ENCODE measurements around the gene LSMEM2.
"Not testable (repeated sequence)": the region's sequence is repeated elsewhere in the genome, so short reads cannot be mapped to it uniquely, and the experiment has no call there.

The LSMEM2 gene

DNA sequence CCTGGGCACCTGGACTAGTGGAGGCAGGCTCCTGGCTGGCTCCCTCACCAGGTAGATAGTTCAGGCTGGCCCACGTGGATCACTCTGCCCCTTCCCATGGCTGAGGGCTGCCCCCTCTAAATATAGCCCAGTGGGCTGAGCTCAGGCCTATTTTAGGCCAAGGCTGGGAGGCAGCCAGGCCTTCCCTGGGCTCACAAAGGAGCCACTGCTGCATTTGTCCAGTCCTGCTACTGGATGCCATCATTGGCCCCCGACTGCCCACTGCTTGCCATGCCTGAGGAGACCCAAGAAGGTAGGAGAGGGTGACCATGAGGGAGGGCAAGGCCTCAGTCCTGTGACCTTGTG lies at the start of gene LSMEM2:
Gene LSMEM2, plus strand, starts transcription at position 208 of the 345 bp plus-strand sequence. Its CDS starts 27 bp downstream, at position 235.
- DNase-seq, result no peak

DNA sequence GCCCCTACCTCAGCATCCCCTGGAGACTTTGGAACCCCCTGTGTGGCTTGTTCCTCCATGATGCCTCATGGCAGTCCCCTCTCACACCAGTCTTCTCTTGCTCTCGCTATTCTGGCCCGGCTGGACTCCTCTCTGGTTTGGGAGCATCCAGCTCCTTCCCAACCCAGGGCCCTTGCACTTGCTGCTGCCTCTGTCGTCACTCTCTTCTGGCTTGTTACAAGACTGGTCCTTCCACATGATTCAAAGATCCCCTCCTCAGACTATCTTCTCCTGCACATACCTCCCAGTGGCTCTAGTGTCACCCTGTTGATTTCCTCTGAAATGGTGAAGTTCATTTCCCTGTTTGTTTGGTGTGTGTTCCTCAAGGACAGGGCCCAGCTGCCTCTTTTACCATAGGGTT lies 49.4 kb upstream of the LSMEM2 start:
- no peak for DNase-seq

DNA sequence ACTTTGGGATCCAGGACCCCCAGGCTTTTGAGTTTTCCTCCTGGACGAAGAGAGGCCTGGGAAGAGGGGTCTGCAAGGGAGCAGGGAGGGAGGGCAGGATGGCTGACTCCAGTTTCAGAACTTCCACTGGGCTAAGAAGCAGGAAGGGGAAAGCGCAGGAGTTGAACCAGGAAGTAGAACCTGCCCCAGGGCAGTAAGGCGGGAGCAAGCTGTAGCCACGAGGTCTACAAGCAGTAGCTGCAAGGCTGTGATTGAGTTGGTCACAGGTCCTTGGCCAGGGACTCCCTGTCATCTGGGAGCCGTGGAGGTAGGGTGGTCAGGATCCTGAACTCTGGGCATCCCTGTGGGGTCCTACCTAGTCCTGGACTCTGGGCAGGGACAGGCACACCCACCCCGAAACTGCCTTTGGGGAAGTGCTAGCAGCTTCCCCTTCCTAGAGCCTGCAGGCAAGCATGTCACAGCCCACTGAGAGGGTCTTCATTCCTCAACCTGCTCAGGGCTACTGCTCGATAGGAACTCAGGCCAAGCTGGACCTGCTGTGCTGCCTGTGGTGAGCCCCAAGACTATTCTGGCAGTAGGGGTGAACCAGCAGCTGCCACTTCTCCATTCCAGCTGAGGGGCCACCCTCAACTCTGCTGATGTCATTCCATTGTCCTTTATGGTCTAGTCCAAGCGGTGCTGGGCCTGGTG lies 48.6 kb upstream of the LSMEM2 start:
- DNase-seq, result no peak

DNA sequence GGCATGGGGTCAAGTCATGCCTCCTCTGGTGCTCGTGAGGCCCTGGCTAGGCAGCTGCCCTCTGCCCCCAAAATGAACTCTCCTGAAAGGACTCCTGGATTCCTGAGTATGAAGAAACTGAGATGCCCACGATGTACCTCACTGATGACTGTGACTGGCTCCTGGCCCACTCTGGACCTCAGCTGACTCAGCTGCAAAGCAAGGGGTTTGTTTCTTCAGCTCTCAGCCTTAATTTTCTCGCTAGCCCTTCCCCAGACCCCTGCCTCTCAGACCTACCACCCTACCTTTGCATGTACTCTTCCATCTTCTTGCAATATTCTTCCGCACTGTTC lies 48.1 kb upstream of the LSMEM2 start:
- no peak for DNase-seq

DNA sequence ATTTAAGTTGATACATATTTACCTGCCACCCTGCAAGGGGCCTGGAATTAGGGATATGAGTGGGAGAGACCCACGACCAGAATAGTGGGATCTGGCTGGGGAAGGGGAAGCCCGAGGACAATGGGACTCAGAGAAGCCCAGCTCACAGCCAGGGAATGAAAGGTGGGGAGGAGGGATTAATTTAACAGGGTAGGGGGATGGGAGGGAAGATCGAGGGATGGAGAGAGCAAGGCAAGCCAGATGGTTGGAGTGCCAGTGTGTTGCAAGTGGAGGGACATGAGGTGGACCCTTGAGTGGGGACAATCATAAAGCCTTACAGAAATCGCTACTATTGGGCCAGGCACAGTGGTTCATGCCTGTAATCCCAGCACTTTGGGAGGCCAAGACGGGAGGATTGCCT lies 47.3 kb upstream of the LSMEM2 start:
- no peak for DNase-seq

DNA sequence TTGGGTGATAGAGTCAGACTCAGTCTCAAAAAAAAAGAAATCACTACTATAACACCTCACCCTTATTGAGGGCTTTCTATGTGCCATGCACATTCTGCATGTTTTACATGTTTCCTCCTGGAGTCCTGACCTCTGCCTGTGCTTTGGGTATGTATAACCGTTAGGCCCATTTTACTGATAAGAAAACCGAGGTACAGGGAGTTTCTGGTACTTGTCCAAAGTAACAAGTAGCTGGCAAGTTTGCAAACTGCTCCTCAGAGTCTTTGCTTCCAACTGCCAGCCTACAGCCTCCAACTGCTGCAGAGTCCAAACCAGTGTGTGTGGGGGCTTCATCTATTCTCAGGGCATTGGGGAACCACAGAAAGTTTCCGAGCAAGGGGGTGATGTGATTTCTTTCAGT lies 46.6 kb upstream of the LSMEM2 start:
- DNase-seq, result no peak

DNA sequence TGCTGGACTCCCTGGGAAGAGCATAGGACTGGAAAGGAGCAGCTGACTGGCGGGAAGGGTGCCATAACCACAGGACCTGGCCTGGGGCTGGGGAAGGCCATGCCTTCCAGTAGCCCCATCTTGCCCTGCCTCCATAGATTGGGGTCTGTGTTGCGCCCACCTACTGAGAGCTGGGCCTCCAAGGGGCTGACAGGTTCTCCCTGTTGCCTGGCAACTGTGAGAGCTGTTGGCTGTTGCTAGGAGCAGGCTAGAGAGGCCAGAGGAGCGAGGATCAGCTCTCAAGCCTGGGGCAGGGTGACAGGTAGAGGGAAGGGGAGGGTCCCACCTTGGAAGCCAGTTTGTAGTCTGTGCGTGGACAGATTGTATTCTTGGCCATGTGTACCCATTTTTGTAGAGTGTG lies 45.7 kb upstream of the LSMEM2 start:
- DNase-seq, result no peak

DNA sequence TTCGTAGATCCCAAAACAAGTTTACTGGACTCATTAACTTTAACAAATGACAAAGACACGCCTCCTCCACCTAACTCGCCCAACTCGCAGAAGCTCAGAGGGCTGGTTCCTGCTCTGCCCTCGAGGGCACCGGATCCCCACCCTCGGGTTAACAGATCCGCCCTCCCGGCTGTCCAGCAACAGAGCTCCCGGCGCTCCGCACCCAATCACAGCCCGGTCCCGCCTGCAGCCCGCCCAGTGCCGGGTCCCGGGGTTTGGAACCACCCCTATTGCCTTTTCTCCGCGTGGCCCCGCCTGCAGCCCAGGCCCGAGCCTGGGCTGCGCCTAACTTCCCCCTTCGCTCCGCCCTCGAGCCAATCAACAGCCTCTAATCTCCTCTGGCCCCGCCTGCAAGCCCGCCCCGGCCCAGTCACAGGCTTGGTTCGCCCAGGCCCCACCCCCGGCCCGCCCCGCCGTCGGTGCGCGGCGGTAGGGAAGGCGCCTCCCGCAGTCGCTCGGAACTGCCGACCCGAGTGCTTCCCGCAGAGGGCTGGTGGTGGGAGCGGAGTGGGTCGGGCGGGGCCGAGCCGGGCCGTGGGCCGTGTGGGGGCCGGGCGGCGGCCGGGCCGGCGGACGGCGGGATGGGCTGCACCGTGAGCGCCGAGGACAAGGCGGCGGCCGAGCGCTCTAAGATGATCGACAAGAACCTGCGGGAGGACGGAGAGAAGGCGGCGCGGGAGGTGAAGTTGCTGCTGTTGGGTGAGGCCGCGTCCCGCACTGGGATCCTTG lies 43.0 kb upstream of the LSMEM2 start, which contains the start of gene GNAI2:
Gene GNAI2, plus strand, starts transcription at position 489 of the 768 bp plus-strand sequence. Its CDS starts 132 bp downstream, at position 621.
- DNase-seq, result peak; percentile 88

DNA sequence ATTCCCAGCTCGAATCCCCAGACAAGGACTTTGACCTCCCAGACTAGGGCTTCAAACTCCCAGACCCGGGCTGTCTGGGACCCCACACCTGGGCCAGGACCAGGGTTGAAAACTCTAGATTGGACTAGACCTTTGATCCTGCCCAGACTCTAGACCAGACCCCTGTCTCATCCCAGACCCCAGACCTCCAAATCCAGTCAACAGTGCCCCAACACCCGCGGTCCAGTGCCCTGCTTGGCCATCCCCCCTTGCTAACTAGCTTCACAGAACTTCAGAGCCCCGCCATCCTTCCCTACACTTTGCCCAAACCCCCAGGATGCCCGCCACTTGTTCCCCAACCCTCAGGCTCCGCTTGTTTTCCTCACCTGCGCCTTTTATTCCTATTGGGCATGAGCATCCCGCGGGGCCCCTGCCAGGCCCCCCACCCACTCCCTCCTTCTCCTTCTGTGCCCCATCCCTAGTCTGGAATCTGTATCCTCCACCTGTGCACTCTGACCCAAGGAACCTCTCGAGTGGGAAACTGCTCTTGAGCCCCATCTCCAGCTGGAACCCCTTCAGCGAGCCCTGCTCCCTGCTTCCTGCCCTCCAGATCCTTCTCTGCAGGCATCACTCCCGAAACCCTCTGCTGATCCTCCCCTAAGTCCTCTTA lies 42.3 kb upstream of the LSMEM2 start:
- DNase-seq, result no peak

DNA sequence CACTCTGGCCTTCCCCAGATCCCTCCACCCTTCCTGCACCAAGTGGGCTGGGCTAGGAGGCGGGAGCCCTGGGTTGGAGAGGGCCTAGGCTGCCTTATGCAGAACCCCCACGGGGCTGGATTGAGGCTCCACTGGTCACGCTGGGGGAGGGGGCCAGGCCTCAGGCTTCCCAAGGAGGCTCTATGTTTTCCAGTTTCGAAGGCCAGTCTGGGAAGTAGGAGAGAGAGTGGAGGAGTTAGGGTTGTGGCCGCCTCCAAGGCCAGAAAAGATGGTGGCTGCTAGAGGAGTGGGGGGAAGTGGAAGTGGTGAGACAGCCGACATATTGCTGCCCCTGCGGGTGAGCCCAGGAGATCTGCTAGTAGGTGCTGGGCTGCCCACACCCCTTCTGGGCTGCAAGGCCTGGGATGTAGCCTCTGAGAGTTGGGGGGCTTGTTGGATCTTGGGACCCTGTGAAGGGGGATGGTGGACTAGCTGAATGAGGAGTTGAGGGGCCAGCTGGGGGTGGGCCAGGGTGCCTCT lies 41.7 kb upstream of the LSMEM2 start:
- no peak for DNase-seq

DNA sequence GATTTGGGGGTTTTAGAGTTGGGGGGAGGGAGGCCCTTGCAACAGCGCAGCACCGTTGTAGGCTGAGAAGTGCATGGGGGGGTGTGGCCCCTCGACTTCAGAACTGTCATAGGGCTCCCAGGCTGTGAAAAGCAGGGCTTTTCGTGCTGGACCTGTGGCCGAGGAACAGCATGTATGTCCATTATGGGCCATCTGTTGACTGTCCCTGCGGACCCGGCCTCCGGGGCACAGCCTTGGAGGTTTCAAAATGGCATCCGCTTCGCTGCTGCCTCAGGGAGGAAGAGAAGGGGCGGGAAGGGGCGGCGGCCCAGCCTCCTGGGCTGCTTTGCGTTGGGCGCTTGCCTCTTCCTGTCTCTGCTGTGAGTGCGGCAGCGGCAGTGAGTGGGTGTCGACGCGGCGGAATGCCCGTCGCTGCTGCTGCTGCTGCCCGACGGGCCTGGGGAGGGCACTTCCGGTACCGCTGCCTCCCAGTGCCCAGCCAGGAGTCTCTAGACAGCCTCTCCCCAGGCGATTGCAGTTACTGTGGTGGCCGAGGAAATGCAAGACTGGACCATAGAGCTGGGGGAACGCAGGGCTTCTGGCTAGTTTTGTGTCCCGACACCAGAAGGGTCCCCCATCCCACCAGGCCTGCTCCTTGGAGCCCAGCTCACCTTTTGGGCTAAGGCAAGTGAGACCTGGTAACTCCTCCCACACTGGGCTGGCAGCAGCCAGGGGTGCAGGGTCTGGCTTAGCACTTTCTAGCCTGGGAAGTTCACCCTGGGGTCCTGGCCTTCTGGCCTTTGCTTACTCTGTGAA lies 40.9 kb upstream of the LSMEM2 start:
- DNase-seq, result no peak

DNA sequence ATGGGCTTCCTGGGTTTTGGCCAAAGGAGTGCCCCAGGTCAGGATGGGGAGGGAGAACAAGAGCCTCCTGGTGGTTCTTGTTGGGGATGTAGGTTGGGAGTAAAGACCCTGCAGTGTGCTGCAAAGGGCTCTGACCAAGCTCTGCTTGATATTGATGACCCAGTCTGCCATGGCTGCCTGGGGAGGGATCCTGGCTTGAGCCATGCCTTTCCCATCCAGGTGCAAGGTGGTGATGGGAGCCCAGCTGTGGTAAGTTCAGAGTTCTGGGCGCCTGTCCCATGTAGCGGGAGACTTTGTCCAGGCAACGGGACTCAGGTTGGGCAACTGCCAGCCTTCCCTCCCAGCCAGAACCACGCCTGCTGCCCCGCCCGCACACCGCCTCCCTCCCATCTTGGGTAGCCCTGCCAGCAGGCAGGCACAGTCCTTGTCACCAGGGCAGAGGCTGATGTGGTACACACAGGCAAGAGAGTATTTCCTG lies 40.3 kb upstream of the LSMEM2 start:
- DNase-seq, result no peak

DNA sequence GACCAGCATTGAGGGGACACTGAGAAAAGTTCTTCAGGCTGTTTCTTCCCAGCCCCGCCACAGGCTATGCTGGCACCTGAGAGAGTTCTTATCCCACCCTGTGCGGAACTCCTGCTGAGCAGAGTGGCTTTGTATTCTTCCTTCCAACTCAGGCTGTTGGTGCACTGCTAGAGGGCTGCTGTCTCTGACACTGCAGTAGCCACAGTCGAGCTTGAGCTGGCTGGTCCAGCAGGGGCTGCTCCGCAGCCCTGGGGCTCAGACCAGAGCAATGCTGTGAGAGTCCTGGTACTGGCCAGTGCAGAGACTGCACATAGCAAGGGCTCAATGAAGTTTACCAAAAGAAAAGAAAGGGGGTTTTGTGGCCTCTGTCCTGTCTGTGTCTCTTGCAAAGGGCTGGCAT lies 39.2 kb upstream of the LSMEM2 start:
- no peak for DNase-seq

DNA sequence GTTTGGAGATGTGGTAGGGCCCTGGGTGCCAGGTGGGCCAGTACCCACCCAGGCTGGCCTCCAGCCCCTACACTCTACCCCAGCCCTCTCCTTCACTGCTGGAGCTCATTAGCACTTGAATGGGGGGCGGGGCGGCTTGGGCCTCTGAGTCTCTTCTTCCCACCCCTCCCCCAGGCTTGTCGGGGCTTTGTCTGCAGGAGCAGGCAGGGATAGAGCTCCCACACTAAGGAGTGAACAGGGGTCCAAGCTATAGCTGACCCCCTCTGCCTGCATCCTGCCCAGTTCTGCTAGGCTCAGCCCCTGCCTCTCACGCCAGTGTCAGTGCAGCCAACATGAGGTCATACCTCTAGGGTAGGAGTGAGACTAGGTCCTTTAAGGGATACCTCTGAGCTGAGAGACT lies 37.7 kb upstream of the LSMEM2 start:
- no peak for DNase-seq

DNA sequence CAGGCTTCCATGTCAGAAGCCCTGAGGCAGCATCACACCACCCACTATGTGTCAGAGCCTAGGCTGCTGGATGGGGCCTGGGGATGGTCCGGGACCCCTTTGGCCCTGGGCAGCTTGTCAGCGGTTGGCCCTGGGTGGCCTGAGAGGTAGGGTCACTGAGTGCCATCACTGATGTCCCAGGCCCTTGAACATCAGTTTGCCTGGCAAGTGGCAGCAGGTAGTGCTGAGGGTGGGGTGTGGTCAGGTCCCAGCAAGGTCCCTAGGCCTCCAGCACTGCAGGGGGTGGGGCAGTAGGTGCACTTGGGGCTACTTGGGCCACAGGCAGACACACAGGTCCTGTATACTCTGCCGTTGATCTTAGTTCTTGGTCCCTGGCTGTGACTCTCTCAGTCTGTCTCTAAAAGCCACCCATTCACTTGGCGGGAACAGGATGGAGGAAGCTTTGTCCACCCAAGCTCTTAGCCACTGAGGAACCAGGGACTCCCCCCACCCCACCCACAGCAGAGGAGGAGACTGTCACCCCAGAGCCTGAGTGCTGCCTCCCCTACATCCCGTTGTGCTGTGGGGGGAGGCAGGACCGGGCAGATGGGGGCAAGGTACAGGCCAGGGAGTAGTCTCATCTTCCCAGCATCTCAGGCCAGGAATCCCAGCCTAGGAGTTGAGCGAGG lies 37.0 kb upstream of the LSMEM2 start:
- DNase-seq, result no peak

DNA sequence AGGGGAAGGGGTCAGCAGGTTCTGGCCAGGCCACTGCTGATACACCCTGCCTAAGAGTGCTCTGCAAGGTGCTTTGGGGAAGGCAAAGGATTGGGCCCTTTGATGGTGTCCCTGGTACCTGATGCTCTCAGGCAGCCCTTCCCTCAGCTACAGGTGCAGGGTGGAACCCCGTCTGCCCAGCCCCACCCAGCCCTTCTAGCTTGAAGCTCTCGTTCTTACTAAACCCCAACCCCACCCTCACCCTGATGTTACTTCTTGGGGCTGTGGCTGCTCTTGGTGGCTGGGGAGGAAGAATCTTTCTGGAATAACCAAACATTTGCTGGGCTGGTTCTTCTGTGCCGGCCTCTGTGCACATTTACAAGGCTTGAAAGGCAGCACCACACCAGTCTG lies 36.5 kb upstream of the LSMEM2 start:
- DNase-seq, result no peak

DNA sequence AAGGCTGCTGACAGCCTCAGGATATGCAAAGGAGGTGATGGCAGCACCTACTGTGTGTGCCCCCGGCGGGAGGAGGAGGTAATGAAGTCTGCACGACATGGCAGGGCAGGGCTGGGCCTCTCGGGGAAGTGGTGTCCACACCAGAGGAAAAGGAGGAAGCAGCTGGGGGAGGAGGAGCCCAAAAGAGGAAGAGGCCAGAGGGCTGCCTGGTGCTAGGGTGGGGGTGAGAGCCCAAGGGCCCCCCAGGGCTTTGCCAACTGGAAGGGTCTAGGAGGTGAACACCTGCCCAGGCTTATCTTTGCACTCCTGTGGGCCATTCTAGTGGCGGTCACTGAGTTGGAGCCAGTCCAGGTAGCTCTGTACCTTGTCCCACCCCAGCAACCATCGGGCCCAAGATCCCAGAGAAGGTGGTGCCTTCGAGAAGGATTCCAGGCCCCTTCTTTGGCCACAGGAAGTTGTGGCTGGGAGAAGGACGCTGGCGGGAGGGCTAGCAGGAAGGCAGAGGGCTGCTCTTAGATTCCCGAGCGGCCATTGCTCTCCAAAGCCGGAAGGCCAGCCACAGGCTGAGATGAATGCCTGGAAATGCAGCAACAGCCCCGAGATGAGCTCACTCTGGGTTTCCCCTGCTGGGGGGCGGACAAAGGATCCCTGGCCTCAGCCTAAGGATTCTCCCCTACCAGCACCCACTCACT lies 35.9 kb upstream of the LSMEM2 start:
- no peak for DNase-seq

DNA sequence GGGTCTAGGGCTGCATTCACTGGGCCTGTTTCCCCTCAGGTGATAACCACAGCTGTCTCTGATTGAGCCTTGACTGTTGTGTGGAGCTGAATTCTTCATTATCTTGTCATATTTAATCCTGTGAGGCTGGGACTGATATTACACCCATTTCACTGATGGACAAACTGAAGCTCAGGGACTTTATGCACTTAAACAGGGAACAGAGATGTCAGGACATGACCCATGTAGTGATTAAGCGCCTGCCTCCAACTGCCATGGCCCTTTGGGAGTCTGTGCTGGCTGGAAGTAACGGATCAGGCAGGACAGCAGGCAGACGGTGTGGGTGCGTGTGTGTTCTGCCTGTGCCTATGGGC lies 35.4 kb upstream of the LSMEM2 start:
- DNase-seq, result no peak

DNA sequence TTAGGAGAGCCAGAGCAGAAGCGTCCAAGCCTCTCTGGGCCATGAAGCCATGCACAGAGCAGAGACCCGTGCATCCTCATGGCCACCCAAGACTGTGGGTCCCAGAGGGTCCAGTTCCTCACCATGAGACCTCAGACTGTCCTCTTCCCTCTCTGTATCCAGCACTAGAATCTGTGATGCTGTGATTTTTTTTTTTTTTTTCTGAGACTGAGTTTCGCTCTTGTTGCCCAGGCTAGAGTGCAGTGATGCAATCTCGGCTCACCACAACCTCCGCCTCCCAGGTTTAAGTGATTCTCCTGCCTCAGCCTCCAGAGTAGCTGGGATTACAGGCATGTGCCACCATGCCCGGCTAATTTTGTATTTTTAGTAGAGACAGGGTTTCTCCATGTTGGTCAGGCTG lies 34.1 kb upstream of the LSMEM2 start:
- DNase-seq, result not testable (repeated sequence)

DNA sequence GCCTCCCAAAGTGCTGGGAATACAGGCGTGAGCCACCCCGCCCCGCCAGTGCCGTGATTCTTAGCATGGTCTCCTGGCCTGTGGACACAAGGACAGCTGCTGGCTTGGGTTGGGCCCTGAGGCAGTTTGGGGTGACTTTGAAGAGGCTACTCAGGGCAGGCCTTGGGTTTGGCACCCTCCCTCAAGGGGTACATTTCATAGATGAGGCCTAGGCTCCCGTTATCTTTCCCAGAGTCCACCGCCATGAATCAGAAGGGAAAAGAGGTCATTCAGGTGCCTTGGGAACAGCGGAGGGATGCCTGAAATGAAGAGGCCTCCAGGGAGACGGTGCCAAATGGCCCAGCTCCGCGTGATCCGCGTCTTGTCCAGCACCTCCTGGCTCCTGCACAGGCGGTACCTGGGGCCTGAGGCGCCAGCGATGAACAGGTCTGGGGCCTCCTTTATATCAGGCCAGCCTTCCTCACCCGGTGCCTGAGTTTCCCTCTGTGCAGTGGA lies 33.6 kb upstream of the LSMEM2 start:
- no peak for DNase-seq

DNA sequence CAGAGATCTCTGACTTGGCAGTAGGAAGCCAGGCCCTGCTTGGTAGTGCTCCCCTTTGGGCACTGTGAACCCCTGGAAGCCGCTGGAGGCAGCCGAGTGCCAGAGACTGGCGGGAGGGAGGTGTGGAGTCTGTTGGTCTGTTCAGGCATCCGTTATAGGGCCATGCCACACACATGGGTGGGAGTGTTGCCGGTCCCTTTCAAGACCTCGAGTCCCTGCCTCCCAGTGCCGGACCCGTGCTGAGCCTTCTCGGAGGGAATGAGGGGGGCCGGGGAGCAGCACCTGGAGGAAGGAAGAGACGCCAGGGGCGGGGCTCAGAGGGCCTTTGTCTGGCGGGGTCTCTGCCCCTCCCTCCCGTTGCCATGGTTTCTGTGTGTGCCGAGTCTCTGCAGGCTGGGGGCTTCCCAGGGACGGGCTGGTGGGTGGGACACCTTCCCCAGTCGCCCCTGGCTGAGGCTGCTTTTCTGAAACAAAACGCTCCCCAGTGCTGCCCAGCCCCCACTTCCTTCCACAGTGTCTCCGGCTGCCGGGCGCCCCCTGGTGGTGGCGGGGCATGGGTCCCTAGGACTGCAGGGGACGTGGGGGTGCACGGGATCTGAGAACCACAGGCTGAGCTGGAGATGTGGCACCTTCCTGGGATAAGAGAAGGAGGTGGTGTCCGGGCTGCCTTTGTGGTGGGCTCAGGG lies 32.9 kb upstream of the LSMEM2 start:
- no peak for DNase-seq

Measured in NCI-H446 treated with DMSO at 0.1 percent for 48 hours (cell line).